ENCODE data around the gene ASNSD1.

ASNSD1 gene

GRCh38 chr2:189719571-189719970, 58.3 kb downstream of the ASNSD1 start:
- H3K27ac ChIP-seq: no peak overlapping the region
- no peak for TF ChIP-seq ZFX (IDR thresholded peaks at IDR 0.05; ENCODE audit: borderline replicate concordance)
- TF ChIP-seq, protein P1, sequence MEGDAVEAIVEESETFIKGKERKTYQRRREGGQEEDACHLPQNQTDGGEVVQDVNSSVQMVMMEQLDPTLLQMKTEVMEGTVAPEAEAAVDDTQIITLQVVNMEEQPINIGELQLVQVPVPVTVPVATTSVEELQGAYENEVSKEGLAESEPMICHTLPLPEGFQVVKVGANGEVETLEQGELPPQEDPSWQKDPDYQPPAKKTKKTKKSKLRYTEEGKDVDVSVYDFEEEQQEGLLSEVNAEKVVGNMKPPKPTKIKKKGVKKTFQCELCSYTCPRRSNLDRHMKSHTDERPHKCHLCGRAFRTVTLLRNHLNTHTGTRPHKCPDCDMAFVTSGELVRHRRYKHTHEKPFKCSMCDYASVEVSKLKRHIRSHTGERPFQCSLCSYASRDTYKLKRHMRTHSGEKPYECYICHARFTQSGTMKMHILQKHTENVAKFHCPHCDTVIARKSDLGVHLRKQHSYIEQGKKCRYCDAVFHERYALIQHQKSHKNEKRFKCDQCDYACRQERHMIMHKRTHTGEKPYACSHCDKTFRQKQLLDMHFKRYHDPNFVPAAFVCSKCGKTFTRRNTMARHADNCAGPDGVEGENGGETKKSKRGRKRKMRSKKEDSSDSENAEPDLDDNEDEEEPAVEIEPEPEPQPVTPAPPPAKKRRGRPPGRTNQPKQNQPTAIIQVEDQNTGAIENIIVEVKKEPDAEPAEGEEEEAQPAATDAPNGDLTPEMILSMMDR (IDR thresholded peaks at IDR 0.05): no peak

Measured in 22Rv1 (cell line).